Measurements from ENCODE around the gene TMC3.

- TF ChIP-seq CTCF (IDR thresholded peaks at IDR 0.05) (no peak), POLR2A (IDR thresholded peaks at IDR 0.05; ENCODE audit: low read length) (no peak), HMGXB4 (CRISPR knock-in tag; IDR thresholded peaks at IDR 0.05; ENCODE audit: borderline replicate concordance) (no peak), RCOR1 (IDR thresholded peaks at IDR 0.05; ENCODE audit: low read depth, low read length) (no peak), USF2 (IDR thresholded peaks at IDR 0.05) (no peak), ESRRA (IDR thresholded peaks at IDR 0.05; ENCODE audit: borderline replicate concordance, low read length) (no peak), REST (IDR thresholded peaks at IDR 0.05) (no peak), RFX5 (IDR thresholded peaks at IDR 0.05) (no peak), NR3C1 (IDR thresholded peaks at IDR 0.05) (no peak), RAD21 (conservative IDR thresholded peaks at IDR 0.05 in 1 of 2, IDR thresholded peaks at IDR 0.05 in 1 of 2) (no peak), RNF2 (IDR thresholded peaks at IDR 0.05; ENCODE audit: borderline replicate concordance, low read depth) (no peak)
Measured at GRCh38 chr15:81331600-81331999, 42.4 kb downstream of the TMC3 start.
